Testis (tissue), 2 donors: ENCODE data around the gene MBD3L4.
"Not testable (repeated sequence)": the region's sequence is repeated elsewhere in the genome, so short reads cannot be mapped to it uniquely, and the experiment has no call there.

ENCODE experiments used
- CTCF ChIP-seq, 3 experiments: fragments of 450-650 bp in 2 of 3; fragments of 200-600 bp in 1 of 3; sonication (generic) in 1 of 3; IDR thresholded peaks; one replicate each; pipeline ENCODE4 v1.5.1; 2016 to 2019; ENCODE audit warnings: antibody characterized with exemption in 3 of 3, mild to moderate bottlenecking in 2 of 3, moderate library complexity in 1 of 3
- POLR2A ChIP-seq: fragments of 450-650 bp; IDR thresholded peaks from one replicate; pipeline ENCODE4 v1.6.1; 2017; ENCODE audit warnings: antibody characterized with exemption, mild to moderate bottlenecking, moderate library complexity

- not testable (repeated sequence) for TF ChIP-seq CTCF (IDR thresholded peaks at IDR 0.05); POLR2A
Measured at GRCh38 chr19:7055679-7056078, 15.7 kb upstream of the MBD3L4 start.
